SK-N-SH treated with all-trans-retinoic acid at 6 μM for 48 hours (cell line): Measurements from ENCODE around the gene KHDRBS2.

Experiments used
- ATAC-seq: fragments of 200-7000 bp; cut with Tn5 transposase; 3 replicates; pipeline ENCODE4 v1.9.1; 2020; ENCODE audit warnings: mild to moderate bottlenecking, moderate library complexity
- ARNTL ChIP-seq: fragments of 450-650 bp; formaldehyde crosslinking; IDR thresholded peaks from 2 replicates; pipeline ENCODE4 v1.5.0; 2020; ENCODE audit warnings: low read depth, mild to moderate bottlenecking, moderate library complexity, borderline replicate concordance
- BACH2 ChIP-seq: fragments of 250-450 bp; sonication (Bioruptor Pico); IDR thresholded peaks from 2 replicates; pipeline ENCODE4 v1.9.0; 2021; ENCODE audit warnings: mild to moderate bottlenecking, borderline replicate concordance
- CSDC2 ChIP-seq: fragments of 250-450 bp; sonication (Bioruptor Pico); IDR thresholded peaks from 2 replicates; pipeline ENCODE4 v1.5.0; 2020; ENCODE audit warnings: mild to moderate bottlenecking, moderate library complexity
- CSRNP3 ChIP-seq: fragments of 250-450 bp; sonication (Bioruptor Pico); IDR thresholded peaks from 2 replicates; pipeline ENCODE4 v1.5.1; 2021; ENCODE audit warnings: mild to moderate bottlenecking, moderate library complexity
- ESRRG ChIP-seq: fragments of 250-450 bp; sonication (Bioruptor Pico); IDR thresholded peaks from 2 replicates; pipeline ENCODE4 v1.6.1; 2021; ENCODE audit warnings: mild to moderate bottlenecking
- GLIS3 ChIP-seq: fragments of 250-450 bp; sonication (Bioruptor Pico); IDR thresholded peaks from 2 replicates; pipeline ENCODE4 v1.5.0; 2020; ENCODE audit warnings: mild to moderate bottlenecking, moderate library complexity
- ISL1 ChIP-seq: fragments of 250-450 bp; sonication (Bioruptor Pico); IDR thresholded peaks from 2 replicates; pipeline ENCODE4 v2.1.2; 2022; ENCODE audit warnings: mild to moderate bottlenecking, moderate library complexity
- PPARA ChIP-seq: fragments of 250-450 bp; sonication (Bioruptor Pico); IDR thresholded peaks from 2 replicates; pipeline ENCODE4 v1.5.0; 2020; ENCODE audit warnings: mild to moderate bottlenecking, borderline replicate concordance
- RARB ChIP-seq: fragments of 250-450 bp; sonication (Bioruptor Pico); IDR thresholded peaks from 2 replicates; pipeline ENCODE4 v1.8.0; 2021; ENCODE audit warnings: mild to moderate bottlenecking, moderate library complexity
- SNAI2 ChIP-seq: fragments of 250-450 bp; sonication (Bioruptor Pico); IDR thresholded peaks from 2 replicates; pipeline ENCODE4 v1.5.0; 2020; ENCODE audit warnings: mild to moderate bottlenecking, moderate library complexity
- TOX ChIP-seq: fragments of 250-450 bp; sonication (Bioruptor Pico); IDR thresholded peaks from 2 replicates; pipeline ENCODE4 v1.8.0; 2021; ENCODE audit warnings: mild to moderate bottlenecking, moderate library complexity, borderline replicate concordance
- TSHZ2 ChIP-seq: fragments of 250-450 bp; sonication (Bioruptor Pico); IDR thresholded peaks from 2 replicates; pipeline ENCODE4 v1.5.0; 2020; ENCODE audit warnings: mild to moderate bottlenecking, moderate library complexity
- ZFP3 ChIP-seq: fragments of 250-450 bp; sonication (Bioruptor Pico); IDR thresholded peaks from 2 replicates; pipeline ENCODE4 v1.5.0; 2020; ENCODE audit warnings: mild to moderate bottlenecking, moderate library complexity
- ZFP30 ChIP-seq: fragments of 450-650 bp; formaldehyde crosslinking; IDR thresholded peaks from 2 replicates; pipeline ENCODE4 v1.5.0; 2022; ENCODE audit warnings: mild to moderate bottlenecking, moderate library complexity
- ZNF565 ChIP-seq: fragments of 450-650 bp; formaldehyde crosslinking; conservative IDR thresholded peaks from 2 replicates; pipeline ENCODE4 v1.5.0; 2020; ENCODE audit warnings: low read depth, mild to moderate bottlenecking, moderate library complexity
- ZNF70 ChIP-seq: fragments of 450-650 bp; formaldehyde crosslinking; IDR thresholded peaks from 2 replicates; pipeline ENCODE4 v1.5.0; 2020; ENCODE audit warnings: mild to moderate bottlenecking, moderate library complexity
- TF ChIP-seq, protein P1 (sequence below): fragments of 250-450 bp; sonication (Bioruptor Pico); IDR thresholded peaks from 2 replicates; pipeline ENCODE4 v1.5.1; 2020; ENCODE audit warnings: low read depth, mild to moderate bottlenecking, moderate library complexity
- TF ChIP-seq, protein P2 (sequence below): fragments of 250-450 bp; sonication (Bioruptor Pico); IDR thresholded peaks from 2 replicates; pipeline ENCODE4 v1.8.0; 2021; ENCODE audit warnings: low read depth, mild to moderate bottlenecking, moderate library complexity, borderline replicate concordance
- TF ChIP-seq, protein P3 (sequence below): fragments of 250-450 bp; sonication (Bioruptor Pico); IDR thresholded peaks from 2 replicates; pipeline ENCODE4 v1.8.0; 2020; ENCODE audit warnings: mild to moderate bottlenecking, moderate library complexity, borderline replicate concordance

The KHDRBS2 gene

DNA sequence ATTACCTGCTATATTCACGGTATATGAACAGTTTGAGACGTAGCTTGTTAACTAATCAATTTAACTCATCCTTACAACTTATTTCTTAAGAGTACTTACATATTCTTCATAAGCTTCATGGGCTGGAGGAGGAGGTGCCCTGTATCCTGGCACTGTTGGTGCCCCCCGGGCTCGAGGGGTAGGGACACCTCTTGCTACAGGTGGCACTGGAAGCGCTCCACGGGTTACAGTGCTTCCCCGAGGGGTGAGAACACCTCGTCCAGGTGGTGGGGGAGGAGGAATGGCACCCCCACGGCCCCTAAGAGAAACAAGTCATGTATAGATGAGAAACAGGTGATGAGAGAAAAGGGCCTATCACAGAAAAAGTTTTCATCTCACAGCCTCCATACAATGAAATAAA lies 391.5 kb downstream of the KHDRBS2 start (continued):
- TF ChIP-seq TSHZ2, result no peak
- TF ChIP-seq, protein P1, sequence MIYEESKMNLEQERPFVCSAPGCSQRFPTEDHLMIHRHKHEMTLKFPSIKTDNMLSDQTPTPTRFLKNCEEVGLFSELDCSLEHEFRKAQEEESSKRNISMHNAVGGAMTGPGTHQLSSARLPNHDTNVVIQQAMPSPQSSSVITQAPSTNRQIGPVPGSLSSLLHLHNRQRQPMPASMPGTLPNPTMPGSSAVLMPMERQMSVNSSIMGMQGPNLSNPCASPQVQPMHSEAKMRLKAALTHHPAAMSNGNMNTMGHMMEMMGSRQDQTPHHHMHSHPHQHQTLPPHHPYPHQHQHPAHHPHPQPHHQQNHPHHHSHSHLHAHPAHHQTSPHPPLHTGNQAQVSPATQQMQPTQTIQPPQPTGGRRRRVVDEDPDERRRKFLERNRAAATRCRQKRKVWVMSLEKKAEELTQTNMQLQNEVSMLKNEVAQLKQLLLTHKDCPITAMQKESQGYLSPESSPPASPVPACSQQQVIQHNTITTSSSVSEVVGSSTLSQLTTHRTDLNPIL (CRISPR knock-in tag), result no peak

GRCh38 chr6:61887423-61887822 lies 398.6 kb downstream of the KHDRBS2 start:
- TF ChIP-seq BACH2 (CRISPR knock-in tag), result no peak
- TF ChIP-seq, protein P2, sequence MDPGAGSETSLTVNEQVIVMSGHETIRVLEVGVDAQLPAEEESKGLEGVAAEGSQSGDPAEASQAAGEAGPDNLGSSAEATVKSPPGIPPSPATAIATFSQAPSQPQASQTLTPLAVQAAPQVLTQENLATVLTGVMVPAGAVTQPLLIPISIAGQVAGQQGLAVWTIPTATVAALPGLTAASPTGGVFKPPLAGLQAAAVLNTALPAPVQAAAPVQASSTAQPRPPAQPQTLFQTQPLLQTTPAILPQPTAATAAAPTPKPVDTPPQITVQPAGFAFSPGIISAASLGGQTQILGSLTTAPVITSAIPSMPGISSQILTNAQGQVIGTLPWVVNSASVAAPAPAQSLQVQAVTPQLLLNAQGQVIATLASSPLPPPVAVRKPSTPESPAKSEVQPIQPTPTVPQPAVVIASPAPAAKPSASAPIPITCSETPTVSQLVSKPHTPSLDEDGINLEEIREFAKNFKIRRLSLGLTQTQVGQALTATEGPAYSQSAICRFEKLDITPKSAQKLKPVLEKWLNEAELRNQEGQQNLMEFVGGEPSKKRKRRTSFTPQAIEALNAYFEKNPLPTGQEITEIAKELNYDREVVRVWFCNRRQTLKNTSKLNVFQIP (CRISPR knock-in tag), result no peak
- TF ChIP-seq, all 23 proteins: peak for 0

DNA sequence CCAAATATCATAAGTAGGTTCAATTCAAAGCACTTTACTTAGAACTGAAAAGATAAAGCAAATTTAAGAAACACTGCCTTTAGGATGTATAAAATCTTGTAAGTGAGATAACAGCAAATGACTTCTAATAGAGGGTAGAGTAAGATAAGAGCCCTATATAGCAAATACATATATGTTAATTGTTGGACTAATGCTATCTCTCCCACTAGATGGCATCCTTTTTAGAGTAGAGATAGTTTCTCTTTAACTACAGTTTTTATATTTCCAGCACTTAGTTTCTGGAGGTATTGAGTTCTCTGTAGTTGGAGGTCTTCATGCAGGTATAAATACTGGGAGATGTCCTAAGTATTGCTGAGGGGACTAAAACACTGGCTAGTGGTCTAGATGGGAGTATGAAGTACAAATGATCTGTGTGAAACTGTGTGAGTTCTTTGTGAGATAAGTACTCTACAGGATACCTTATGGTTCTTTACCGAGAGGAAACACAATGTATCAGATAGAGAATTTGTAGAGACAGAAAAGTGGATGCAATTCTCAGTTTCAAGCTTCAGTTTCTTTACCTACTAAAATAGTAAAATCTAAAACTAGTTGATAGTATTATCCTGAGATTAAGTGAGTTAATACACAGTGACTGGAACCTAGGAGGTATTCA lies 399.3 kb downstream of the KHDRBS2 start:
- no peak for TF ChIP-seq ZNF565 (CRISPR knock-in tag)
- no peak for TF ChIP-seq RARB (CRISPR knock-in tag)
- TF ChIP-seq SNAI2, result no peak
- TF ChIP-seq, protein P3, sequence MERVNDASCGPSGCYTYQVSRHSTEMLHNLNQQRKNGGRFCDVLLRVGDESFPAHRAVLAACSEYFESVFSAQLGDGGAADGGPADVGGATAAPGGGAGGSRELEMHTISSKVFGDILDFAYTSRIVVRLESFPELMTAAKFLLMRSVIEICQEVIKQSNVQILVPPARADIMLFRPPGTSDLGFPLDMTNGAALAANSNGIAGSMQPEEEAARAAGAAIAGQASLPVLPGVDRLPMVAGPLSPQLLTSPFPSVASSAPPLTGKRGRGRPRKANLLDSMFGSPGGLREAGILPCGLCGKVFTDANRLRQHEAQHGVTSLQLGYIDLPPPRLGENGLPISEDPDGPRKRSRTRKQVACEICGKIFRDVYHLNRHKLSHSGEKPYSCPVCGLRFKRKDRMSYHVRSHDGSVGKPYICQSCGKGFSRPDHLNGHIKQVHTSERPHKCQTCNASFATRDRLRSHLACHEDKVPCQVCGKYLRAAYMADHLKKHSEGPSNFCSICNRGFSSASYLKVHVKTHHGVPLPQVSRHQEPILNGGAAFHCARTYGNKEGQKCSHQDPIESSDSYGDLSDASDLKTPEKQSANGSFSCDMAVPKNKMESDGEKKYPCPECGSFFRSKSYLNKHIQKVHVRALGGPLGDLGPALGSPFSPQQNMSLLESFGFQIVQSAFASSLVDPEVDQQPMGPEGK (CRISPR knock-in tag), result no peak
- no peak for TF ChIP-seq CSDC2 (CRISPR knock-in tag)
- no peak for TF ChIP-seq ZFP30 (CRISPR knock-in tag)
- no peak for TF ChIP-seq ZFP3 (CRISPR knock-in tag)
- no peak for TF ChIP-seq CSRNP3
- ATAC-seq, result no peak

More at GRCh38 chr6:61887423-61887822, 398.6 kb downstream of the KHDRBS2 start:
- ATAC-seq, result no peak

- ATAC-seq, result no peak
- TF ChIP-seq TSHZ2 (no peak), ISL1 (no peak), ZNF70 (CRISPR knock-in tag) (no peak), PPARA (no peak), ARNTL (no peak), SNAI2 (no peak), TOX (CRISPR knock-in tag) (no peak), ZFP30 (CRISPR knock-in tag) (no peak), CSDC2 (CRISPR knock-in tag) (no peak), ESRRG (no peak), ZFP3 (CRISPR knock-in tag) (no peak), GLIS3 (CRISPR knock-in tag) (no peak)
- TF ChIP-seq, protein P3 (CRISPR knock-in tag), result no peak
Observed at GRCh38 chr6:61869632-61870400, 416.2 kb downstream of the KHDRBS2 start.
